Chondrocyte (in vitro differentiated cells): ENCODE data around the gene ABCG4. TPM values are rescaled to one million over a fixed set of nuclear protein-coding genes. Genes with fewer than 3 reads are reported as not detected.
A peak's percentile ranks its signal among the peaks of the same experiment; 100 is the strongest.
"Not testable (repeated sequence)": the region's sequence is repeated elsewhere in the genome, so short reads cannot be mapped to it uniquely, and the experiment has no call there.

Source experiments
- DNase-seq: peaks from one replicate; pipeline ENCODE4 v3.0.0; 2021; ENCODE audit warnings: mixed read lengths, low spot score
- H3K27ac Mint-ChIP-seq: one replicate; pipeline ENCODE4 v1.8.0; 2021; ENCODE audit warnings: mild to moderate bottlenecking, moderate library complexity, mixed read lengths; ENCODE audit not compliant: unreplicated experiment
- H3K27me3 Mint-ChIP-seq: 2 replicates; pipeline ENCODE4 v1.8.0; 2021; ENCODE audit warnings: low read depth, mixed read lengths
- H3K36me3 Mint-ChIP-seq: 2 replicates; pipeline ENCODE4 v1.8.0; 2021; ENCODE audit warnings: low read depth, mixed read lengths
- H3K4me1 Mint-ChIP-seq: 2 replicates; pipeline ENCODE4 v1.8.0; 2021; ENCODE audit warnings: low read depth, mild to moderate bottlenecking, mixed read lengths
- H3K4me3 Mint-ChIP-seq: one replicate; pipeline ENCODE4 v1.8.0; 2021; ENCODE audit warnings: mild to moderate bottlenecking, moderate library complexity, mixed read lengths; ENCODE audit not compliant: unreplicated experiment
- H3K9me3 Mint-ChIP-seq: 2 replicates; pipeline ENCODE4 v1.8.0; 2021; ENCODE audit warnings: low read depth, mixed read lengths
- CTCF ChIP-seq: fragments of 200-600 bp; sonication (generic); IDR thresholded peaks from 2 replicates; pipeline ENCODE4 v1.5.0; 2021; ENCODE audit warnings: antibody characterized with exemption, mild to moderate bottlenecking, moderate library complexity
- total RNA-seq: library from RNA; stranded (reverse); gene quantifications from 3 replicates; pipeline ENCODE4 v1.2.1, GENCODE V29; 2021

ABCG4 gene
- total RNA-seq, 1 donor from 2014 or later, result 2.0 TPM

- Mint-ChIP-seq H3K4me1 (no peaks in the 10 kb centered on the region), H3K4me3 (no peak overlapping the region), H3K9me3 (no peaks in the 10 kb centered on the region), H3K27ac (no peak overlapping the region), H3K27me3 (no peaks in the 10 kb centered on the region), H3K36me3 (peaks cover 37% of the 10 kb centered on the region)
- no peak for DNase-seq
- TF ChIP-seq CTCF, result peak; percentile 72
Observed at GRCh38 chr11:119134389-119134978, 14.4 kb upstream of the ABCG4 start.

- H3K36me3 Mint-ChIP-seq, H3K27ac Mint-ChIP-seq, H3K27me3 Mint-ChIP-seq, DNase-seq, H3K4me1 Mint-ChIP-seq, H3K4me3 Mint-ChIP-seq, H3K9me3 Mint-ChIP-seq: not testable (repeated sequence)
Observed at GRCh38 chr11:119139276-119139675, 9.6 kb upstream of the ABCG4 start.

- peak; percentile 83 for TF ChIP-seq CTCF
- H3K27ac Mint-ChIP-seq, result no peak overlapping the region
- H3K9me3 Mint-ChIP-seq, result no peaks in the 10 kb centered on the region
- no peaks in the 10 kb centered on the region for H3K36me3 Mint-ChIP-seq
- peaks cover 9% of the 10 kb centered on the region for H3K4me1 Mint-ChIP-seq
- H3K27me3 Mint-ChIP-seq, result peaks cover 5% of the 10 kb centered on the region
- peak; percentile 49 for DNase-seq
- no peak overlapping the region for H3K4me3 Mint-ChIP-seq
Observed at GRCh38 chr11:119144825-119145486, 3.9 kb upstream of the ABCG4 start.

GRCh38 chr11:119145551-119145950, 3.3 kb upstream of the ABCG4 start:
- DNase-seq, result no peak
- Mint-ChIP-seq H3K27ac (no peak overlapping the region), H3K27me3 (peaks cover 5% of the 10 kb centered on the region), H3K36me3 (no peaks in the 10 kb centered on the region), H3K9me3 (no peaks in the 10 kb centered on the region), H3K4me3 (no peak overlapping the region), H3K4me1 (peaks cover 9% of the 10 kb centered on the region)
- no peak for TF ChIP-seq CTCF

GRCh38 chr11:119147604-119148333, 1.1 kb upstream of the ABCG4 start:
- peak; percentile 43 for DNase-seq
- Mint-ChIP-seq H3K27me3 (peaks cover 5% of the 10 kb centered on the region), H3K4me3 (peak overlapping the region; percentile 70), H3K9me3 (no peaks in the 10 kb centered on the region), H3K4me1 (peaks cover 9% of the 10 kb centered on the region), H3K36me3 (no peaks in the 10 kb centered on the region), H3K27ac (no peak overlapping the region)
- no peak for TF ChIP-seq CTCF
